HG02588 (cell line): ENCODE results near the gene AK1.

Source experiments
- ATAC-seq: cut with Tn5 transposase; IDR thresholded peaks from one replicate; pipeline ENCODE4 v1.9.1; 2021; ENCODE audit warnings: mild to moderate bottlenecking, moderate library complexity; ENCODE audit not compliant: unreplicated experiment

Gene AK1

DNA sequence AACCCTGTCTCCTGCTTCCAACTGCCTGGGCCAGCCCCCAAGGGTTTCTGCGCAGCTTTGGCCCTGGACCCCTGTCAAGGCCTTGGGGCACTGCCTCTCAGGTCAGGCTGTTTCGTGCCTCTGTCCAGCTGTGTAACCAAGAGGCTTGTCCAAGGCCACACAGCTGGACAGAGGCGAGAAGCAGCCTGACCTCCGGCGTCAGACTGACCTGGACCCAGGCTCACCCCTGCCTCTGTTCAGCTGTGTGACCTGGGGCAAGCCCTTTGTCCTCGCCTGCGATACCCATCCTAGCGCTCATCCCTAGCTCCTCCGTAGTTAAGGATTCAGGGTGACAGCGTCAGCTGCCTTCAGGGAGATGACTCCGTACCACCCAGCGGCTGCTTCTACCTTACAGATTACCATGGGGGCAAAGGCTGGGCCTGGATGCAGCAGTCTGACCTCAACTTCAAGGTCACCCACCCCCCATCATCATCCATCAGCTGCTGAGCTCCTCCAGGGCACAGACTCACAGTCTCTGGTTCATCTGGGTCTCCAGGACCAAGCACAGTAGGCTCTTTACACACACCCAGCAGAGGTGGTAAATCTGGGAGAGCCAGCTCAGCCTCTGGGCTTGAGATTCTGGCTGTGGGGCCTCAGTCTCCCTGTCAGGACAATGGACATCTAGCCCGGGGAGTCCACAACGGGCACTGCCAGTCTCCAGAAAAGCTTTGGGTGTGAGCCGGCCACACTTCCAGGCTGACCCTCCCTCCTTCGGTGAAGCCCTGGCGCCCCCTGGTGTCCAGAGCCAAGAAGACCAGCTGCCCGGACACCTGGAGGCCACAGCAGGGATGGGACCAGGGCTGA lies 7.9 kb downstream of the AK1 start:
- no peak for ATAC-seq

- no peak for ATAC-seq
Measured at GRCh38 chr9:127868278-127868902, 9.1 kb downstream of the AK1 start.

DNA sequence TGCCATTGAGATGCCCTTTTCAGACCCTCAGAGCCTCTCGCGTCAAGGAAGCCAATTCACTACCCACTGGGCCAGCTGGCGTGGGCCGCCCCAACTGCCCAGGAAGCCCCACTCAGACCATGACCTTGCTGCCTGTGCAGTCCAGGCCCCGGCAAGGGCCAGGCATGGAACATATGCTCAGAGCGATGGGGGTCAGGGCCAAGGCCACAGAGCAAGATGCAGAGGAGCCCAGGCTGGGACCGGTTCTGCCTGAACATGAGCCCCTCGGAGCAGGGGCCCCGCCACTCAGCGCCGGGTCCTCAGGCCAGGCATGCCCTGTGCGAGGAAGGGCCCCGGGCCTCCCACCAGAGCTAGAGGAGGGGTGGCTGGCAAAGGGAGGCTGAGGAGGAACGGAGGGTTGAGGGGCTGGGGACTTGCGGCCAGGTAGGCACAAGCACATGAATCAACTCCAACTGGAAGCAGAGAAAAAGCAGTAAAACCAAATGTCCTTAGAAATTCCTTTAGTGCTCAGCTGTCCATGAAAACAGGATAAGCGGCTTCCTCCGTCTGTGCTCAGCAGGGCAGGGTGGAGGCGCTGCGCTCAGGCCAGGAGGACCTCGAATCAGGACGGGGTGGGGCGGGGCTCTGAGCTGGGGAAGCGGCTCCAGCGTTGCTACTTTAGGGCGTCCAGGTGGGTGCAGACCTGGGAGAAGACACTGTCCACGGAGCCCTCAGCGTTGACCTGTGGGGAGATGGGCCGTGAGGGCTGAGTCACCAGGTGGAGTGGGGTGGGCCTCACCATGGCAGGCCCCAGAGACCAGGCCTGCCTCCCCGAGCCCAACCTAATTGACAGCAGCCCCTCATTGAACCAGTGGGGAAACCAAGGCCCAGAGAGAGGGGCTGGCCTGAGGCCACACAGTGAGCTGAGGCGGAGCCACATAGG lies 9.9 kb downstream of the AK1 start:
- ATAC-seq = no peak

GRCh38 chr9:127866535-127866934 lies 10.9 kb downstream of the AK1 start:
- no peak for ATAC-seq

- no peak for ATAC-seq
Measured at GRCh38 chr9:127865645-127866464, 11.6 kb downstream of the AK1 start.

GRCh38 chr9:127863191-127863621 lies 14.3 kb downstream of the AK1 start:
- no peak for ATAC-seq

- ATAC-seq = no peak
Measured at GRCh38 chr9:127862075-127863011, 15.1 kb downstream of the AK1 start.

DNA sequence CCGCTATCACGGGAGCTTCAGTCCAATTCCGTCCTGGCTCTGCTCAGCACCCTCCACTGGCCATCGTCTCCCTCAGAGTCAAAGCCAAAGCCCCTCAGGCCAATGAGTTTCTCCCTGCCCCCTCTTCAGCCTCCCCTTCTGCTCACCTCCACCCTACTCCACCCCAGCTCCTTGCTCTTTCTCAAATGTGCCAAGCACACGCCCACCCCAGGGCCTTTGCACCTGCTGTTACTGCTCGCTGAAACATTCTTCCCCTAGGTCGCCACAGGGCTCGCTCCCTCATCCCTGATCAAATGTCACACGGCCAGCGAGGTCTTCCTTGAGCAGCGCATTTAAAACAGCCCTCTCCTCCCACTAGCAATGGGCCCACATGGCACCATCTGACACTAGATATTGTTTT lies 16.7 kb downstream of the AK1 start:
- ATAC-seq = no peak

DNA sequence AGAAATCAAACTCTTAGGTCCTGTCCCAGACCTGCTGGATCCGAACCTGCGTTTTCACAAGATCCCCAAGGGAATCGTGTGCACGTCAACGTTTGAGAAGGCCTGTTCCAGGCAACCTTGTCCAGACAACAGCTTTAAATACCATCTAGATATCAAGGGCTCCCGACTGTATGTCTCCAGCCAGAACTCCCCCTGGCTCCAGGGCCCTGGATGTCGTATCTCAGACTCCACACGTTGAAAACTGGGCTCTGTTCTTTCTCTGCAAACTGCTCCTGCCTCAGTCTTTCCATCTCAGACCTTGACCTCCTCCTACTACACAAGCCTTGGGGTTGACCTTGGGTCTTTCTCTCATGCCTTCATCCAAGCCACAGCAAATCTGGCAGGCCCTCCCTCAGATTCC lies 17.2 kb downstream of the AK1 start:
- ATAC-seq = no peak

DNA sequence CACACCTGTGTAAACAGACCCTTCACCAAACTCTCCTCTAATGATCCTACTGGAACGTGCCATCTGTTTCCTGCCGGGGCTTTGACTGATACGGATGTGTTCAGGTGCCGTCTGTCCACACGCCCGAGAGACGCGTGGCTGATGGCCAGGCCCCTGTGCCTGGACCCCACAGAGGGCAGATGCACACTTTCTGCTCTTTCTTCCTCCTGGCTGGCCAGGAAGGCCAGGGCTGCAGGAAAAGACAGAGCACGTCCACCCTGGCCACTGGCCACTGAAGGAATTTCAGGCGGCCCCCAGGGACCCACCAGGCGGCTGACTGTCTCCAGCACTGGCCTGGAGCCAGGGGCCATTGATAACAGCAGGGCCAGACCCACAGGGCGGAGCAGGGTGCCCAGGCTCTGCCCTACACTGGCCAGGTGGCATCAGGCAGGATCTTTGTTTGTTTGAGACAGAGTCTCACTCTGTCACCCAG lies 19.4 kb downstream of the AK1 start:
- no peak for ATAC-seq

- ATAC-seq = no peak
Measured at GRCh38 chr9:127857278-127857677, 20.2 kb downstream of the AK1 start.

DNA sequence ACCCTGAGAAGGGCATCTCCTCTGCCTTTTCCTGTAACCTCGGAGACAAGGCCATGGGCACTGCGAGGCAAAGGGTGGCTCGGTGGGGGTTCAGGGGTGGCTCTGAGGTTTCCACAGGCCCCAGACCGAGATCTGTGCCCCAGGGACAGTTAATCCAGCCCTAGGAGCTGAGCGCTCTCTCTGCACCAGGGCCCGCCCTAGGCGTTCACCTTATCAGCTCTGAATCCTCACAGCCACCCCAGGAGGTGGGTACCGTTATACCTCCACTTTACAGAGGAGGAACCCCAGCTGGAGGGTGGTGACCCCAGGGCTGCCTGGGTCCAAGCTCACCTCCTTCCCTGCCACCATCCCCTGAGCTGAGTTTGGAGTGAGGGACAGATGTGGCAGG lies 20.8 kb downstream of the AK1 start:
- ATAC-seq = no peak

DNA sequence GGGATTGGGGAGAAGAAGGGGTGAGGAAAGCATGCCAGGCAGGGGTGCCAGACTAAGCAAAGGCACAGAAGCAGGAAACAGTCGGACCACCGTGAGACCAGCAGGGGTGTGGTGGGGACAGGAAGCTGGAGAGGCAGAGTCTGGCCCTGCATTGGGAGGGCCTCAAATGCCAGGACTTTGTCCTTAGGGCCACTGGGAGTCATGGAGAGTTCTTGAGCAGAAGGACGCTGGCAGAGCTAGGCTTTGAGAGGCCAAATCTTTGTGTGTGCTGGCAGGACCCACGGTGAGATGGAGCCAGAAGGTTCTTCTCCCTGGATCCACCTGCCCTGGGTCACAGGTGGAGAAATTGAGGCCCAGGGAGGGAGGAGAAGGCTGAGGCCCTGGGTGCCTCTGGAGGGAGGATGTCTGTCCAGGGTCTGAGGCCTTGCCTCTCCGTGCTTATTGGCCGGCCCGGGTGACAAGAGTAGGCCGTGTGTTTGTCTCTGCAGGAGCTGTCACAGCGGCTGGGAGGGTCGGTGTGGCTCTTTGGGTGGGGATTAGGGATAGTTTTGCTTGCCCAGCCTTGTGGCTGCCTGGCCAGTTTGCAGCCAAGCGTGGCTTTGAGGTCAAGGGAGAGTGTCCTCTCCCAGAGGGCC lies 21.3 kb downstream of the AK1 start:
- no peak for ATAC-seq

DNA sequence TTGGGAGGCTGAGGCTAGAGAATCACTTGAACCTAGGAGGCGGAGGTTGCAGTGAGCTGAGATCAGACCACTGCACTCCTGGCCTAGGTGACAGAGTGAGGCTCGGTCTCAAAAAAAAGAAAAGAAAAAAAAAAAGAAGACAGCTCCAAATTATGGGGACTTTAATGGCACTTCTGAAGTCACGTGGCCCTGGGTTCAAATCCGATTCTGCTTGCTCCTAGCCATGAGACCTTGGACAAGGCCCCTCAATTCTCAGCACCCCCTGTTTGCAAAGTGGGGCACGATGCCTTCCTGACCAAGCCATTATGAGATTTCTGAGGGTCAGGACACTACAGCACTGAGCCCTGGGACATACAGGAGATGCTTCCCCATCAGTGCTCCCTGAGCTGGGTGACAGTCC lies 22.0 kb downstream of the AK1 start:
- ATAC-seq = no peak

DNA sequence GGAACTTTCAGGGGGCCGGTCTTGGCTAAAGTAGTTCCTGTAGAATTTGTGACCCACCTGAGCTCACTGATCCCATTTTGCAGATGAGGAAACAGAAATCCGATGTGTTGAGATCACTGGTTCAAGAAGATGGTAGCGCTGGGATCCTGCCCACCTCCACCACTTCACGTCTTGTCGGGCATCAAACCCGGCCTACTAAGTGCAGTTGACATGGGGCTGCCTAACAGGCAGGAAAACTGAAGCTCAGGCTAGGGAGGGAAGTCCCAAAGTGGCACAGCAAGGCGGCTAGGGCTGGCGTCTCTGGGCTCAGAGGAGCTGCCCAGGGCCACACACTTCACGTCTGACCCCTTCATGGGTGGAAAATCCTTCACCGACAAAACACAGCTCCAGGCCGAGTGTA lies 22.5 kb downstream of the AK1 start:
- no peak for ATAC-seq

GRCh38 chr9:127854184-127854806 lies 23.2 kb downstream of the AK1 start, which contains the start of gene ENG:
Gene ENG (minus strand): TSS chr9:127854658. CDS start chr9:127854355, 303 bp downstream.
- no peak for ATAC-seq

DNA sequence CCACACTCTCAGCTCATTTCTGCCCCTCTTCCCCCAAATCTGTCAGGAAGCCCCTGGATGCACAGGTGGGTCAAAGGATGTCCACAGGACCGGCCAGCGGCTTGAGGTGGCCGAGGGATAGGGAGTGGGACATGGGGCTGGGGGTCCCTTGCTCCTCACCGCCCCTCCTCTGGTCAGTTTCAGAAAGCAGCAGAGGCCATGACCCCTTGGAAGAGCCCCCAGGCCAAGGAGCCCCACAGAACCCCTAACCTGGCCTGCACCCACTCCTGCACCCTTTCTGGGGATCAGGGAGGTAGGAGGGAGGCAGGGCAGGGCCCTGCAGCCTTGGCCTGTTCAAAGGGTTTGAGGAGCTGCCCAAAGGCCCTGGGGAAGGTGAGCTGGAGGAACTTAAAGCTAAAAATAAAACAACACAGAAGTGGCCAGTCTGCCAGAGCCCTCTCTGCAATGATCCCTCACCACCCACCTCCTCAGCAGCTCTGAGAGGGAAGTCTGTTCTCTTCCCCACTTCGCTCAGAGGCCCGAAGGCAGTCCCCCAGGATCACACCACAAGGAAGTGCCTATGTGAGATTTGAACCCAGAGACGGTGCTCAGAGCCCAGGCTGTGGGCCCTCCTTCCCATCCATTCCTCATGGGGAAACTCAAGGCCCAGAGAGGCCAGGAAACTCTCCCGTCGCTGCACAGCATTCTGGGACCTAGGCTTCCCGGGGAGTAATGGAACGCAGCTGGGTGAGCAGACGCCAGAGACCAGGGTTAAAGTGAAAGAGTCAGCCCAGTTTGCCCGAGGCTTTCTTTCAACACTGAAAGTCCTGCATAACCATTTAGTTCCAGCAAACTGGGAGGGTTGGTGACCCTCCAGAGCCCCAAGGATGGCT lies 23.9 kb downstream of the AK1 start:
- no peak for ATAC-seq
